Activated CD8-positive, alpha-beta memory T cell treated with anti-CD3 and anti-CD28 coated beads for 1 hour (primary cell): ENCODE measurements around the gene C1QTNF6.
"Not testable (repeated sequence)": the region's sequence is repeated elsewhere in the genome, so short reads cannot be mapped to it uniquely, and the experiment has no call there.

Experiments
- DNase-seq, 2 donors: peaks; one replicate each; pipeline ENCODE4 v3.0.0-alpha.2; 2020; ENCODE audit warnings: low read depth in 1 of 2; ENCODE audit errors: extremely low read depth in 1 of 2

Gene C1QTNF6

DNA sequence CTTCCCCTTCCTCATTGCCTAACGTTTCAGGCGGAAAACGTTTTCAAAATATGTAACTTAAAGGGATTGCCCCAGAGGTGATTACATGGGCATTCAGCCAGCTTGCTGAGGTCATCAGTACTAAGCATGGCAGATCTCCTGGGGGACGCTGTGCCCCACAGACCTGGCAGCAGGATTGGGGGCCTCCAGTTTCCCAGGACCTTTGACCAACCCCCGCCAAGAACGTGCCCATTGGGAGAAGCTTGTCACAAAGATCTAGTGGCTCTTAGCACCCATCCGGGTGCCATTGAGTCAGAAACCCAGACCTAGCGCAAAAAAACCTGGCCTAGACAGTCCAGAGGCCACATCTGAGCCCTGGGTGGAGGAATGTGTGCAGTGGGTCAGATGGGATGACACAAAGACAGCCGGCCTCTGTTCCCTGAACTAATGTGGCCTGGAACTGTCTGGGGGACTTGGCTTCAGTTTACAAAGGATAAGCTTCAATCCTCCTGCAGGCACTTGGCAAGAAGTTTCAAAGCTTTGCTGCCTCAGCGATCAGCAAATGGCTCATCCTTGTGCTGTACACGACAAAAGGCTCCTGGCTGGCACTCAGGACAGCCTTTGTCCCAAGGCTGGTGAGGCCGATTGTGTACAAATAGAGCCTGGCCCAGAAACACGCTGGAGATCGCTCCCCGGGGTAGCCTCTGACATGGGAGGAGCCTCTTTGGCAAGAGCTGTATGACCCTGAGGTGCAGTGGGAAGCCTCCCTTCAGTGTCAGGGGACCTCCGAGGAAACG lies 9.5 kb downstream of the C1QTNF6 start:
- no peak for DNase-seq

DNA sequence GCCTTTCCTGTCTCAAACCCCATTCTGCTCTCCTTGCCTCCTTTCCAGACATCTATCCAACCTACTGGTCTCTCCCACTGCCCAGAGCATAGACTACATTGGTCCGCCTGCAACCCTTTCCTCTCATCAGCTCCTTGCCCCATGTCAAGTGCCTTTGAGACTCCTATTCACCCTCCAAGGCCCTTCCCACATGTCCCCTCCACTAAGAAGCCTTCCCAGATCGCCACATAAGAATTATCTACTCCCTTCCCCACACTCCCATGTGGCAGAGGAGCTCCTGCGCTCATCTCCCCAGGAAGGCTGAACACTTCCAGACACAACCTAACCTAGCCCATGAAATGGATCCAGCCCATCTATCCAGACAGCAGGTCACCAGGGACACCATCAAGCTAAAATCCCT lies 10.3 kb downstream of the C1QTNF6 start:
- DNase-seq: no peak

DNA sequence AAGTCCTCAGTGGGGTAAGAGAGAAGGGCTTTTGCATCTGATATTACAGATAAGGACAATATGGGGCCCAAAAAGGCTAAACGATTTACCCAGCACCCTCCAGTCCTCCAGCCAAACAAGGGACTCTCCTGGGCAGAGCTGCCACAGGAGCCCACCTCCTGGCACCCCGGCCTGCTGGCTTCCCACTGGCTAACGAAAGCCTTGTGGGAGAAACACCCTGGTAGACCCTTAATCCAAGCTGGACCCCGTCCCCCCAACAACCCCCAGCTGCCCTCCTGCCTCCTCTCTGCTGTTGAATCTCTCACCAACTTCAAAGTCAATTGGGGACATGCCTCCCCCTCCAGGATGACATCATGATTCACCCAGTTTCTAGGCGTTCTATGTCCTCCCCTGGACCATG lies 10.8 kb downstream of the C1QTNF6 start:
- DNase-seq: no peak

DNA sequence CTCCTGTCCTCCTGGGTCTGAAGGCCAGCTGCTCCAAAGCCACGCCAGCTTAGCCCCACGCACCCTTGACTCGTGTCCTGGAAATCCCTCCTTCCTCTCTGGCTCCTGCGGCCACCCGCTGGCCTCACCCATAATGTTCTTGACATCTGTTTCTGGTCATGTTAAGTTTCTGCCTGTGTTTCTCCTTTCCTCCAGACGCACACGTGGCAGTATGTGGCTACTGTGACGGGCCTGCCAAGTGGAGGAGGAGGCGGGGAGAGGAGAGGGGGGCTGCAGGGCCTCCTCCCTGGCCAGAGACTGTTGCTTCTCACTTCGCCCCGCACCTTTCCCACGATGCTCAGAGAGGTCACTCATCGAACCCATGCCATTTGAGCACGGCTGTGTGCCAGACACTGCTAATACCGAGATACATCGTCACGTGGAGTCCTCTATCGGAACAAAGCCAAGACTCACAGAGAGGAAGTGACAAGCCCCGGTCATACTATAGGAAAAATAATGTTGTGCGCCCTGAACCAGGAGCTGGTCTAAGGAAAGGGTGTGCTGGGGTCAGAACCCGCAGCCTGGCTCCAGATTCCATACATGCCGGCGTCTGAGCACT lies 11.5 kb downstream of the C1QTNF6 start:
- DNase-seq: no peak

DNA sequence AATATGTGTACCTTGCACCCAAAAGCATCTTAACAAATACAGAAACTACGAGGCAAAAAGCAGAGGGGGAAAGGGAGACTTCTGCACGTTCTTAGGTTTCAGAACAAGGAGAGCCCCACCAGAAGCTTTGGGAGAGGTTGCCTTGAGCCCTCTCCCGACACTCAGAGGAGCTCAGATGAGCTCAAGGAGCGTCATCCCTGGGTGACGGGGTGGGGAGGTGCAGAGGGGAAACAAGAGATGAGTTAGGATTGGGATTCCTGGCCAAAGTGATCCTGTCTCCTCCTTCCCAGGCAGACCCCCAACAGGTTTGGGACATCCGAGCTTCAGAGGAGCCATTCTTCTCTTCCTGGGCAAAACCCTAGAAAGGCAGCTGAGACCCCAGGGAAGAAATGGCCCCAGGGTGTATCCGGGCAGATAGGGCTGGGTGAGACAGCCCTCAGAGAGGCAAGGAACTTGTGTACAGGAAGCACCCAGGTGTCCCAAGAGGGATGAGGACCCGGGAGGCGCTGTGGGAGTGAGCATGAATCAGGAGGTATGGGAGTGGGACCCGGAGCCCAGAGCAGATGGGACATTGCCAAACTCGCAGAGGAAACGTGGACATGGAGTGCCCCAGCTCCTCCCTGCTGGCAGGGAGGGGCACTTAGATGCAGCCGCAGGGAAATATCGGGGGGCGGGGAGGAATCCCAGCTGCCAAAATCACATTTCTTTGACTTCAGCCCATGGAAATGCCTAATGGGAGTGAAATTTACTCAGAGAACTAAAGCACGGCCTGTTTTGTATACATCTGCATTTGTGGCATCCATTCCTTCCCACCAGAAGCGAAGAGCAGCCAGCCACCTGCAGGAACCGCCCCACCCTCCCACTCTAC lies 12.4 kb downstream of the C1QTNF6 start:
- DNase-seq: no peak

DNA sequence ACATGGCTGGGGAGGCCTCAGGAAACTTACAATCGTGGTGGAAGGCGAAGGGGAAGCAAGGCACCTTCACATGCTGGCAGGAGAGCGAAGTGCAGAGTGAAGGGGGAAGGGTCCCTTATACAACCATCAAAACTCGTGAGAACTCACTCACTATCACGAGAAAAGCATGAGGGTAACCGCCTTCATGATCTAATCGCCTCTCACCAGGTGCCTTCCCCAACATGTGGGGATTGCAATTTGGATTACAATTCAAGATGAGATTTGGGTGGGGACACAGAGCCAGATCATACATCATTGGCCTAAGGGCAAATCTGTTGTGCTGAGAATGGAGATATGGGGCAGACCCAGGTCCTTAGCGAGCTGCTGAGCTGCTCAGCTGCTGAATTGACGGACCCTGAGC lies 13.1 kb downstream of the C1QTNF6 start:
- DNase-seq: no peak

DNA sequence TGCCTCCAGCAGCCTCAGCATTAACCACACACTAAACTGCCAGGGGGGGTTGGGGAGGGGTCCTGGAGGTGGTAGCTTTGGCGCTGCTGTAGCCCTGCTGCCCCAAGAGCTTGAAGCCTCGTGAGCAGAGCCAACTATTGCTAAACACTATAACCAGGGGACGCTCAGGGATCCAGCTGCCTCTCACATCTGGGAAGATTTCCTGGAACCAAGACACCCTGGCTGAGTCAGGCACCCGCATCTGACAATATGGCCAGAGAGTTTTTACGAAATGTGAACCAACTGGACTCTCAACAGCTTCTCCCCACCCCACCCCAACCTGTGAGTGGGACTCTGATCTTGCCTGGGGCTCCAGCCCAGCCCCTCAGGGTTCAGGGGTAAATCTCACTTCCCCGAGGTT lies 14.3 kb downstream of the C1QTNF6 start:
- no peak for DNase-seq

DNA sequence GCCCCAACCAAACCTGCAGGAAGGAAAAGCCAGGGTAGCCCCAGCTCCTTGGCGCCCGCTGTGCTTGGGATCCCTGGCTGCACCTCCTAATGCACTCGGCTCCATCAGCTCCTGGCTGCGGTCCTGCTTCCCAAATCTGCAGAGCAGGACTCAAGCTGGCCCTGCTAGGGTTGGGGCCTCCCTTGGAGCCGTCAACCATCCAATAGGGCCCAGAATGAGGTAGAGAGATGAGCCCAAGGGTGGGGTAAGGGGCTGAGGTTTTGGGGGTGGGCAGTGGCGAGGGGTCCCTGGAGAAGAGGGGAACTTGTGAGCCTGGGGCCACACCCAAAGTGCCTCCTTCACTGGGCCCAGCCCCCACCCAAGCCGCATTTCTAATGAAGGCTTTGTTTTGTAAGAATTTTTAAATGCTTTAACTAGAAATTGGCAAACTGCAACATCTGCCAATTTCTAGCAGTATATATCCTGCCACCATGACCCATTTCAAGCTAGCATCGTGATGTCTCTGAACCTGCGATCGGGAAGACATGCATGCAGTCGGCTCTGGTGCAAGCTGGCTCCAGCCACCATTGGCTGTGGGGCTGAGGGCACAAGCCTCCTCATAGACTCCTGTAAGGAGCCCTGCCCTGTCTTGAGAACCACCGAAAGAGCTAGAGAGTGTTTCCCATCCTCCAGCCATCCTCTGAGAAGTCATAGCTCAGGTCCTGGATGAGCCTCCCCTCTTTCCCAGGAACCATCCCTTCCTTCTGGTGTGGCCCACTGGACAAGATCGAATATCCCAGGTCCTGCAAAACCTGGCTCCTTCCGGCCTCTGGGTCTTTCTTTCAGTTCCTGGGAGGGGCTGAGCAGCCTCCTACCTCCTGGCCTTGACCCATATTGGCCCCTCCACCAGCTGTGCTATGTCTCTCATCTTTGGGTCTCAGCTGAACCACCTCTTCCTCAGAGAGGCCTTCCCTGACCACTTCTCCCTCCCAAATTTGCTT lies 15.5 kb downstream of the C1QTNF6 start:
- no peak for DNase-seq

DNA sequence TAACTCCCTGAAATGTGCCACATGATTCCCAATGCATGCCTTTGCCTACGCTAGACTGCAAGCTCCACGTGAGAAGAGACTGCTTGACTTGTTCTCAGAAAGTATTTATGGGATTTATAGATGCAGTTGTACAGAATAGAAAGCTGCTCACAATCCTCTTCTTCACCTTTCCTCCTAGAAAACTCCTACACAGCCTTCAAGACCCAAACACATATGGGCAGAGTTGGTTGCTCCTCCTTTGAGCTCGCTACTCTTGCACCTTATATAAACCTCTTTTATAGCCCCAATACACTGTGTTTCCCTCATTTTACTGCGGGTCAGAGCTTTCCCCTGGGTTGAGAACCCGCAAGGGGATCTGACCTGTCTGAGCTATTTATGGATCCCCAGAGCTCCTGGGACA lies 16.4 kb downstream of the C1QTNF6 start:
- no peak for DNase-seq

DNA sequence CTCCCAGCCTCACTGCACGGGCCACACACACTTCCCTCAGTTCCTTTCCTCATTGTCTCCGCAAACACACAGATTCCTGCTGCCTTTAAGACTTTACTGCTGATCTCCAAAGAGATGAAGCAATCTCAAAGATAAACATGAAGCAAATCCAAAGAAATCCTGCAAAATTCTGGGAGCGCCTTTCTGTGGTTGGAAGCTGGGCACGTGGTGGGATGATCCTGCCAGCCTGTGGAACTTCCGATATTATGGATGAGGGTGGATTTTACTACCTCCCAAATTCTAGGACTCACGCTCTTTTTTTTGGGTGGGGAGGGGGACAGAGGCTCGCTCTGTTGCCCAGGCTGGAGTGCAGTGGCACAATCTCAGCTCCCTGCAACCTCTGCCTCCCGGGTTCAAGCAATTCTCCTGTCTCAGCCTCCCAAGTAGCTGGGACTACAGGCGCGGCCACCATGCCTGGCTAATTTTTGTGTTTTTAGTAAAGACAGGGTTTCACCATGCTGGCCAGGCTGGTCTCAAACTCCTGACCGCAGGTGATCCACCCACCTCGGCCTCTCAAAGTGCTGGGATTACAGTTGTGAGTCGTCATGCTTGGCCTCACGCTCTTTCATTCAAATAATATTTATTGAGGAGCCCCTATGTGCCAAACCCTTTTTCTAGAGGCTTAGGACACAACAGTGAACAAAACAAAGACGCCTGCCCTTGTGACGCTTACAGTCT lies 17.2 kb downstream of the C1QTNF6 start:
- DNase-seq: not testable (repeated sequence)

DNA sequence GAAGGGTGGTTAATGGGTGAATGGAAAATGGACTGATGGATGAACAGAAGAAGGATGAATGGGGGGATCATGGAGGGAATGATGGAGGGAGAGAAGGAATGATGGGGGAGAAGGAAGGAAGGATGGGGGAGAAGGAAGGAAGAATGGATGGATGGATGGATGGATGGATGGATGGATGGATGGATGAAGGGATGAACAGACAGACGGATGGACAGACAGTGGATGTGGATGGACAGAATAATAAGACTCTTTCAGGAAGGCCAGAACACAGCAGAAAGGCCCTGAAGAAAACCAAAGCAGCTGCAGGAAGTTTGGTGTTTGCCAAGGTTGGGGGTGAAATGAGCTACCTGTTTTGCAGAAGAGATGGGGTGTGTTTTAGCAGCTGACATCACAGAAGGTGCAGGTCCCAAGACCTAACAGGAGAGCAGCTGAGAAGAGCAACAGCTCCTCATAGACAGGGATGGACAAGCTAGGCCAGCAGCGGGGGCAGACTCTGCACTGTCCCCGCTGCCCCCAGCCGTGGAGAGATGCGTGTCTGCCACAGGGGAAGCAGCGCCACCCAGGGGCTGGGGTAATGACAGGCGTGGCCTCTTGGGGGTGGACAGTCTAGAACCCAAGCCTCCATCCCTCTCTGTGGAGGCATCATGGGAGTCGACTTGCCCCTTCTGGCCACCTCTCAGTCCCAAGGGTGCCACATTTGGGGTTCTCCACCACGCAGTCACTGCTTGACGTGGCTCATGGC lies 17.9 kb downstream of the C1QTNF6 start:
- DNase-seq: no peak

DNA sequence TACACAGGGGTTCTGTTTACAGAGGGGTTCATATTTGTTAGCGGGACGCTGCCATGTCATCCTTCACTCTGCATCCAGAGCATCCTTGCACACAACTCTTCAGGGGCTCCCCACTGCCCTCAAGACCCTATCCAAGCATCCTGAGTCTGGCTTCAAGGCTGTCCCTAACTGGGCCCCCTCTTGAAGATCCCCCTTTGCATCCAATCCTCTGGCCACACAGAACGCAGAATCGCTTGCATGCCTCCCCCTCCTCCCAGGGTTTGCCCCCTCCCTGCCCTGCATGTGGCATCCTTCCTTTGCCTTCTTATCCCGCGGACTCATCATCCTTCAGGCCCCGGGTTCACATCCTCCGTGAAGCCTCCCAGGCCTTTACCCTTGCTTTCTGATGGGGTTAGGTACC lies 18.6 kb downstream of the C1QTNF6 start:
- DNase-seq: no peak

DNA sequence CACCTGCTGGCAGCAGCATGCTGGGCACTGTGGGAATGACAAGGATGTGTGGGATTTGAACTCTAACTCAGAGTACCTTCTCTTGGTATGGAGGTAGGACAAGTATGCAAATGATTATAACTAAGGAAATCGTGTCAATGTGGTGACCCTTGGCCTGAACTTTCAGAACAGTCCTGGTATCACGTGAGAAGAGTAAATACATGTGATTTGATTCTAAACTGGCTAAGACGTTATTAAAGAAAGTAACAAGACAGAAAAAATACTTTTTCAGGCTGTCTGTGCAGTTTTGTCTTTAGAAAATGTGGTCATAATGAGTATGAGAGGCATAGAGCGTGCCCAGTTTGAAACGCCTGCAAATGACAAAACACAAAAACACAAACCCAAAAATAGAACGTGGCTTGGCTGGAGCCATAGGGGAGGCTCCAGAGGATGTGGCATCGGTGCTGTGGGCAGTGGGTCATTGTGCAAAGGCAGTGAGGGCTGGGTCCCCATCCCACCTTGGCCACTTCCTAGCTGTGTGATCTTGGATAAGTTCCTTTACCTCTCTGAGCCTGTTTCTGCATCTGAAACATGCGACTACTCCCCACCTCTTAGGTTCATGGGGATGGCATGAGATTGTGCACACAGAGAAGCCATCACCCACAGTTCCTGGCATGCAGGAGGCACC lies 19.9 kb downstream of the C1QTNF6 start:
- DNase-seq: no peak

DNA sequence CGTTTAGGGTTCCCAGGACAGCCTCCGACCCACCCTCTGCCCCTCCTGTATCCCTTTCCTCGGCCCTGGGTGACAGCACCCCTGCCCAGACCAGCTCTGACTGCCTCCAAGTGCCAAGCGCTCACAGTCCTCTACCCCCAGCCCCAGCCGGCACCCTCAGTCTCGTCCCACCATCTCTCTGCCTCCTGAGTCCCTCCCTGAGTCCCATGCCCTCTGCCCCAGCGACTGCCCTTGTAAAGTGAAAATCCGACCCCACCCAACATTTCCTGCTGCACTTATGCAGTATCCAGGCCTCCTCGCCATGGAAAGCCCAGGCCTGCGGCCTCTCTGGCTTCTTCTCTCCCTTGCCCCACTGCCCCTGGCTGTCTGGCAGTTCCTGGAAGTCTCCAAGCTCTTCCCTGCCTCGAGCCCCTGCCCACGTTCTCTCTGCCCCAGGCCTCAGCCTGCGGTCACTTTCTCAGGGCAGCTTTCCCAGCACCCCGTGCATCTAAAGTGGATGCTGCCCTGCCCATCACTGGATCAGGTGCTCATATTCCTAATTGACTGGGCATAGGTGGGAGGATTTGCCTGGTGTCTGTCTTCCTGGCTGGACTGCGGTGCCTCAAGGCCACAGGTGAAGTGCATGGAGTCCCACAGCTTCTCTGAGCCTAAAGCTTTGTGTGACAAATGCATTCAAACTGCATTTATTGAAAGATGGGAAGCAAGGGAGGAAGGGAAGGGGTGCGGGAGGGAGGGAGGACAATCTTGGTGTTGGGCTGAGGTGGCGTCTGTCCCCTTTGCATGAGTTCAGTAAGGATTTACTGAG lies 20.7 kb downstream of the C1QTNF6 start:
- no peak for DNase-seq

DNA sequence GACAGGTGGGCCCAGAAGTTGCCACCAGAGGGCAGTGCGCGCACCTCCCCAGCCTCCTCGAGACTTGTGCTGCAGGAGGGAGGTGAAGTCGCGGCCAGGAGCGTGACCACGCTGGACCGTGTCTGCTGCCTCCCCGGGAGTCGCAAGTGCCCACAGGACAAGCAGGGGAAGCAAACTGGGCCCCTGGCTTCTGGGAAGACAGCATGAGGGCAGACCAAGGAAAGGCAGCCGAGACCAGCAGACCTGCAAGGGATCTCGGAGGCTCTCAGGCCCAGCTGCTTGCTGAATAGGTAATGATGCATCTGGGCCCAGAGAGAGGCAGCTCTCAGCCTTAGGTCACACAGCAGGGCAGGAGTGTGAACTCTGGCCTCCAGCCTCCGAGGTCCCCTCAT lies 21.4 kb downstream of the C1QTNF6 start:
- peak; percentile 72 to 74 for DNase-seq

DNA sequence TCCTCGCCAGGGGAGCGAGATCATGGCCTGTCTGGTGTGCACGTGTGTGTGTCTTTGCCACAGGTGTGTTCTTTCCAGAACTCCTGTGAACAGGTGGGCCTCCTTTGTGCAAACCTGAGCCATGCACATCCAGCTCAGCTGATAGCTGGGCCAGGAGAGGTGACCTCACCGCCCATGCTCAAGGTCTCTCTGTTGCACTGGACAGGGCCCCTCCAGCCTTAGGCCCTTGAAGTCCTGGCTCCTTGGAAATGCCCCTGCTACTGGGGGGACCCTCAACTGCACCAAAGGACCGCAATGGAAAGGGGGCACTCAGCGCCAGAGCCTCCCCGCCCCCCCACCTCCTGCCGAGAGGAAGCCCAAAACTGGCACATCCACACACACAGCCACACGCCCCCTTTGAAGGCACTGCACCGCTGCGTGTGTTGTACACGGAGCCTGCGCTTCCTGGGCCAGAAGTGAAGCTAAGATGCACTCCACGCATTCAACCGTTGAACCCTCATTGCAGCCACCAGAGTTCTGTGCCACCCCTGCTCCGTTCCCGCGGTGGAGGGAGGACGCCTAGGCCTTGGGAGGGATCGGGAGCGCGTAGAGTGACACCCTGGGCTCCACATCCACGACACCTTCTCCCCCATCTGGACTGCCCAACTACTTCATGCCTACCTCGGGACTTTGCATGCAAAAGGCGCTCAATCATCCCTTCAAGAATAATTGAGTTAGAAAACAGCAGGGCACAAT lies 21.9 kb downstream of the C1QTNF6 start:
- no peak for DNase-seq

DNA sequence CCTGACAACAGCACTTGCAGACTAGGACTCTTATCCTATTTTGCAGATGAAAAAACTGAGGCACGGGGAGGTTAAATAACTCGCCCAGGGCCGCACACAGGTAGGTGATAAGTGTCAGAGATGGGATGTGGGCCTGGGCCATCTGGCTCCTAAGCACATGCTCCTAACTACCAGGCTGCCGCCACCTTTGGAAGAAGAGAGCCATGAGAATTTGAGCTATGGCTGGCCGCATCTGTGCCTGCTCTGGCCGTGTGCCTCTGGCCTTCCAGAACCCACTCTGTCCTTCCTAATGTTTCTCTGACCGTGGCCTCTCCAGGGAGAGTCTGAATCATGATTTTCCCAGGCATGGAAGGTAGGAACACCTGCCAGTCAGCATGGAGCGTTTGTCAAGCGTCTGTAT lies 23.0 kb downstream of the C1QTNF6 start:
- DNase-seq: no peak
